Kidney epithelial cell (primary cell): ENCODE results near the gene CCDC157. TPM values are rescaled to one million over a fixed set of nuclear protein-coding genes. Genes with fewer than 3 reads are reported as not detected.

ENCODE experiments used
- DNase-seq: peaks from one replicate; pipeline ENCODE4 v3.0.0-alpha.2; 2010; ENCODE audit warnings: low read depth
- H3K27me3 ChIP-seq: 2 replicates; pipeline ENCODE4 v1.6.0; 2011; ENCODE audit warnings: low read length; ENCODE audit not compliant: control insufficient read depth, insufficient read depth
- H3K36me3 ChIP-seq: 2 replicates; pipeline ENCODE4 v1.5.1; 2011; ENCODE audit warnings: low read length; ENCODE audit not compliant: control insufficient read depth, insufficient read depth
- H3K4me3 ChIP-seq: 2 replicates; pipeline ENCODE4 v1.5.1; 2011; ENCODE audit warnings: low read depth, mild to moderate bottlenecking, control low read depth, low read length
- total RNA-seq: library from RNA; depleted of rRNA; stranded (reverse); fragments of >200 nt; gene quantifications from 2 replicates; pipeline ENCODE4 v1.2.3, GENCODE V29; 2015
- TF ChIP-seq, protein P1 (sequence below): IDR thresholded peaks from 2 replicates; pipeline ENCODE4 v1.5.1; 2011; ENCODE audit warnings: mild to moderate bottlenecking, moderate library complexity, low read length, control low read depth, inconsistent platforms; ENCODE audit not compliant: insufficient read depth, poor library complexity, severe bottlenecking

Gene CCDC157
- total RNA-seq, 1 donor from 2014 or later: 14.6 TPM

DNA sequence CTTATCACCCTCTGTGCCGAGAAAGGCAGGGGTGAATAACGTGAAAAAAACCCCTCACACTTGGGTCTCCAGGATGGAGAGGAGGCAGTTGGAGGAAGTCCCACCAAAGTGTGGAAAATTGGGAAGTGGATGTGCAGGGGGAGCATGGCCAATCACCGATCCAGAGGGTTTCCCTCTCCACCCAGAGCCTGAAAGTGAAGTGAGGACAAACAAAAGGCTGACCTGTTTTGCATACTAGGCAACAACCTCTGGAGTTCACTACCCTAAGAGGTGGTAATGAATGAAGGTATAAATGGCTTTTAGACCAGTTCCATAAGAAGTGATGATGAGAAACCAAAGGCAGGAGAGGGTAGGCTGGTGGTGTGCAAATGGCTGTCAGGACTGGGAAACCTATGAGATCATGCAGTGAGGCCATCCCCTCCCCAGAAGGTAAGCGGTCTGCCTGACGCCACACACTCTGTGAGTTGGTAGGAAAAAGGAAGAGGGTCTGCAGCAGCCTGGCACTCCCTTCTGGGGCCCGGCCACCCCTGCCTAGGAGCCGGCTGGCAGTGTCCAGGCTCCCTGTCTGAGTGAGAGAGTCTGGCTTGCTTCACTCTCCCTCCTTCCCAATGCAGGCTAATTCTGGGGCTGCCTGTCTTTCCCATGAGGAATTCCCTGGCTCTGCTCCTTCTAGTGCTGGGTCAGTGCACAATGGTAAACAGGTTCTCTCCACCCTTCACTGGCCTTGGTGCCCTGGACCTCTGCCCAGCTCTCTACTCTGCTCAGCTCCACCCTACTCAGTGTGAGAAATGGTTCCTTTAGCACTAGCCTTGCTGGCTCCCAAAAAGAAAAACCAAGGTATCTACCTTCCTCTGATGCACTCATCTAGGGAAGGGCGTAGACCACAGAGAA, 45.7 kb upstream of the CCDC157 start:
- peak; percentile 82 for DNase-seq
- Histone ChIP-seq H3K36me3 (no peaks in the 10 kb centered on the region), H3K4me3 (no peak overlapping the region), H3K27me3 (no peaks in the 10 kb centered on the region)
- TF ChIP-seq, protein P1, sequence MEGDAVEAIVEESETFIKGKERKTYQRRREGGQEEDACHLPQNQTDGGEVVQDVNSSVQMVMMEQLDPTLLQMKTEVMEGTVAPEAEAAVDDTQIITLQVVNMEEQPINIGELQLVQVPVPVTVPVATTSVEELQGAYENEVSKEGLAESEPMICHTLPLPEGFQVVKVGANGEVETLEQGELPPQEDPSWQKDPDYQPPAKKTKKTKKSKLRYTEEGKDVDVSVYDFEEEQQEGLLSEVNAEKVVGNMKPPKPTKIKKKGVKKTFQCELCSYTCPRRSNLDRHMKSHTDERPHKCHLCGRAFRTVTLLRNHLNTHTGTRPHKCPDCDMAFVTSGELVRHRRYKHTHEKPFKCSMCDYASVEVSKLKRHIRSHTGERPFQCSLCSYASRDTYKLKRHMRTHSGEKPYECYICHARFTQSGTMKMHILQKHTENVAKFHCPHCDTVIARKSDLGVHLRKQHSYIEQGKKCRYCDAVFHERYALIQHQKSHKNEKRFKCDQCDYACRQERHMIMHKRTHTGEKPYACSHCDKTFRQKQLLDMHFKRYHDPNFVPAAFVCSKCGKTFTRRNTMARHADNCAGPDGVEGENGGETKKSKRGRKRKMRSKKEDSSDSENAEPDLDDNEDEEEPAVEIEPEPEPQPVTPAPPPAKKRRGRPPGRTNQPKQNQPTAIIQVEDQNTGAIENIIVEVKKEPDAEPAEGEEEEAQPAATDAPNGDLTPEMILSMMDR: no peak

- Histone ChIP-seq H3K27me3 (no peaks in the 10 kb centered on the region), H3K36me3 (no peaks in the 10 kb centered on the region), H3K4me3 (no peak overlapping the region)
- DNase-seq: no peak
- TF ChIP-seq, protein P1: no peak
These were observed 44.8 kb upstream of the CCDC157 start for GRCh38 chr22:30312053-30312452.

DNA sequence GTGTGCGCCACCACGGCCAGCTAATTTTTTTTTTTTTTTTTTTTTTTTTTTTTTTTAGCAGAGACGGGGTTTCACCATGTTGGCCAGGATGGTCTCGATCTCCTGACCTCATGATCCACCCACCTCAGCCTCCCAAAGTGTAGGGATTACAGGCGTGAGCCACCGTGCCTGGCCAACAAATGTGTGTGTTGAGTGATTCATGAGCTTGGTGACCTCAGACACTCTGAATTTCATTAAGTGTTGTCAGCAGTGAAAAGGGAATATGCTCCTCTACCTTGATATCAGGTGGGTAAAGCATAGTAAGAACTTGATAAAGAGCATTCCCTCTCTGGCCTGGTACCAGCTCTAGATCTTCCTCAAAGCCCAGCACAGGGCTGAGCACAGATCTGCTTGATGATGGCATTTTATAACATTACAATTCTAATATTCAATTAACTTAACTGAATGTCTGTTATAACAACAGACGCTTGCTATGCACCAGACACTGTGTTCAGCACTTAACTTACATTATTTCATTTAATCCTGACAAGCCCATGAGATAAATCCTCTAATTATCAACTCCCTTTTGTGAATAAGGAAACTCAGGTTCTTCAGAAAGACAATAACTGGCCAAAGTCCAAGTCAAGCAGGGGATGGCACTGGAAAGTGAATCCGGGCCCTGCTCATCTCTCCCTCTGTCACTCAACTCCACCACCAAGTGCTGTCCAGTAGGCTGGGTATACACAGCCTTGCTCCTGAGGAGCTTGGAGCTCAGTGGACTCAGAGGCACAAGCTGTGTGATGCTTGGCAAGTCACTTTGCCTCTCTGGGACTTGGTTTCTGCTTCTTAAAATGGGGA, 43.1 kb upstream of the CCDC157 start:
- no peaks in the 10 kb centered on the region for H3K36me3 ChIP-seq
- TF ChIP-seq, protein P1: no peak
- no peak for DNase-seq
- no peak overlapping the region for H3K4me3 ChIP-seq
- H3K27me3 ChIP-seq: no peaks in the 10 kb centered on the region

GRCh38 chr22:30314915-30315314, 41.9 kb upstream of the CCDC157 start:
- TF ChIP-seq, protein P1: no peak
- Histone ChIP-seq H3K36me3 (no peaks in the 10 kb centered on the region), H3K4me3 (no peak overlapping the region), H3K27me3 (no peaks in the 10 kb centered on the region)
- DNase-seq: no peak

- Histone ChIP-seq H3K4me3 (no peak overlapping the region), H3K27me3 (no peaks in the 10 kb centered on the region), H3K36me3 (no peaks in the 10 kb centered on the region)
- TF ChIP-seq, protein P1: no peak
- DNase-seq: no peak
These were observed 40.7 kb upstream of the CCDC157 start for GRCh38 chr22:30315962-30316576.
